ENCODE measurements around the gene DPH7.
"Not testable (repeated sequence)": the region's sequence is repeated elsewhere in the genome, so short reads cannot be mapped to it uniquely, and the experiment has no call there.

The DPH7 gene

GRCh38 chr9:137578518-137579258, at the start of gene DPH7:
TSS of gene DPH7 (minus strand) at chr9:137578925. CDS start at chr9:137578777, 148 bp downstream.
- CTCF ChIA-PET, result interaction anchor here (1.0 to 6.2 kb wide), 8 partner anchors 12 to 60 kb away, joined by 3 to 74 read pairs (median 4); partner anchors contain the start of genes MRPL41 and ZMYND19
- POLR2A ChIA-PET, result no interaction called here
- DNase-seq (ENCODE audit: extremely low spot score), result peak; percentile 99
- TF ChIP-seq CTCF (IDR thresholded peaks at IDR 0.05; ENCODE audit: control extremely low read depth, extremely low read depth, low read depth, missing control alignments), result peak; percentile 98

- DNase-seq (ENCODE audit: extremely low spot score); POLR2A ChIA-PET: not testable (repeated sequence)
- CTCF ChIA-PET, result interaction anchor here (1.4 to 1.8 kb wide), 3 partner anchors 14 to 68 kb away, joined by 4 to 6 read pairs (median 5); no protein-coding TSS in a partner anchor
Measured at GRCh38 chr9:137627406-137627805, 48.7 kb upstream of the DPH7 start.

GRCh38 chr9:137626464-137626863, 47.7 kb upstream of the DPH7 start:
- no peak for DNase-seq (ENCODE audit: extremely low spot score)
- no peak for TF ChIP-seq CTCF (IDR thresholded peaks at IDR 0.05; ENCODE audit: control extremely low read depth, extremely low read depth, low read depth, missing control alignments)
- CTCF ChIA-PET, result no interaction called here
- POLR2A ChIA-PET, result interaction anchor here (0.7 kb wide), 1 partner anchor 741 kb away, joined by 3 read pairs; no protein-coding TSS in a partner anchor

- CTCF ChIA-PET; DNase-seq (ENCODE audit: extremely low spot score); POLR2A ChIA-PET: not testable (repeated sequence)
Measured at GRCh38 chr9:137622211-137622610, 43.5 kb upstream of the DPH7 start.

GRCh38 chr9:137621131-137621757, 42.5 kb upstream of the DPH7 start:
- POLR2A ChIA-PET, result no interaction called here
- no peak for DNase-seq (ENCODE audit: extremely low spot score)
- TF ChIP-seq CTCF (IDR thresholded peaks at IDR 0.05; ENCODE audit: control extremely low read depth, extremely low read depth, low read depth, missing control alignments), result peak; percentile 12
- CTCF ChIA-PET, result interaction anchor here (1.2 kb wide), 3 partner anchors 10 to 44 kb away, joined by 3 to 5 read pairs (median 3); no protein-coding TSS in a partner anchor

- no peak for TF ChIP-seq CTCF (IDR thresholded peaks at IDR 0.05; ENCODE audit: control extremely low read depth, extremely low read depth, low read depth, missing control alignments)
- ChIA-PET CTCF (interaction anchor here (1.2 kb wide), 3 partner anchors 11 to 45 kb away, joined by 3 to 5 read pairs (median 3); no protein-coding TSS in a partner anchor), POLR2A (interaction anchor here (0.6 kb wide), 1 partner anchor 118 kb away, joined by 4 read pairs; no protein-coding TSS in a partner anchor)
- DNase-seq (ENCODE audit: extremely low spot score), result no peak
Measured at GRCh38 chr9:137620581-137620980, 41.9 kb upstream of the DPH7 start.

GRCh38 chr9:137620048-137620405, 41.3 kb upstream of the DPH7 start:
- DNase-seq (ENCODE audit: extremely low spot score), result no peak
- TF ChIP-seq CTCF (IDR thresholded peaks at IDR 0.05; ENCODE audit: control extremely low read depth, extremely low read depth, low read depth, missing control alignments), result no peak
- ChIA-PET CTCF (interaction anchor here (0.9 to 1.7 kb wide), 4 partner anchors 9 to 16 kb away, joined by 3 to 9 read pairs (median 6); no protein-coding TSS in a partner anchor), POLR2A (interaction anchor here (0.6 kb wide), 1 partner anchor 119 kb away, joined by 4 read pairs; no protein-coding TSS in a partner anchor)
